ENCODE data around the gene HLCS.

Gene HLCS

DNA sequence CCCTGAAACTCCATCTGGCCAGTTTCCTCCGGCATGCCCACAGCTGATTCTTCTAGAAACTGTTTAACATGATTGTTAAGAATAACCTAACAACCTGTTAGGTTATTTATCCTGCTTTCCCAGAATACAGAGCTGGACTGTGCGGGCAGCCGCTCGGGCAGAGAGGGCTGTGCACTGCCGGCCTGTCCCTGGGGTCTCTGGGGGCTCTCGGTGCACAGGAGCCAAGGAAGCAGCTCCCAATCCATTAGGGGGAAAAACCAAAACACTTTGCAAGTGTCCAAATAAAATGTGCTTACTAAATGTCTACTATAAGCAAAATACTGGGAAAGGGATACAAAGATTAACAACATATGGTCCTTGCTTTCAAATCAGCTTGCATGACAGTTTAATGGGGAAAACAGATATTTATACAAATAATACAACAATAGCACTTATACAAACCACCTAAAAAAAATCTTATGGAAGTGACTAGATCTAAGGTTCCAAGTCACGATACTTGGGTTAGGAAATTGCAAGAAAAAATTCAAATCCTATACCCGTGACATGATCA, 50.7 kb downstream of the HLCS start:
- DNase-seq (ENCODE audit: low read depth in 2 of 2): no peak

DNA sequence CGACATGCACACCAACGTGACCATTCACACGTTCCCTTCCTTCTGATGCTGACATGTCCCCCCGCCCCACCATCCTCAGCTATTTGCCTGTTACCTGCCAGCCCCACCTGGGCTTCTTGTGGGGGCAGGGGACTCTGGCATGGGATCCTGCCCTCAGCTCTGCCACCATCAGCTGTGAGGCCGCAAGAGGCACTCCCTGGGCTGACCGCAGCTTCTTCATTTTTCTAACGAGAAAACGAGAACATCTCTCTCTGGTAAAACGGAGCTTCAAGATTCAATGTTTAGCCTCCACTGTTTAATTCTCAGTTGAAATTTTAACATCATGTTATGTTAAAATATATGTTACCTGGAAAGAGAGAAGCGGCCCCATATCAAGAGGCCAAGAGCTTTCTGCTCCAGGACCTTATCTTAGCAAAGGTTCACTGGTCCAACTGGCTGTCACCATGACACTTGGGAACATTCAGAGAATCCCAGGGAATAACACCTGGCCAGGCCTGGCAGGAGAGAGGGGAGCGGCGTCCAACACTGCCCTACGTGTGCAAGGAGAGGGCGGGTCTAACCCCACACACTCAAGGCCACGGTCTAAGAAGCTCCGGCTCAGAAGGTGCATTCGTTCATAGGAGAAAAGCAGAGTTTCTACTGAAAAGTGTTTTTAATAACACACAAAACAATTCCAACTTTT, 51.3 kb downstream of the HLCS start:
- no peak for DNase-seq (ENCODE audit: low read depth in 2 of 2)

DNA sequence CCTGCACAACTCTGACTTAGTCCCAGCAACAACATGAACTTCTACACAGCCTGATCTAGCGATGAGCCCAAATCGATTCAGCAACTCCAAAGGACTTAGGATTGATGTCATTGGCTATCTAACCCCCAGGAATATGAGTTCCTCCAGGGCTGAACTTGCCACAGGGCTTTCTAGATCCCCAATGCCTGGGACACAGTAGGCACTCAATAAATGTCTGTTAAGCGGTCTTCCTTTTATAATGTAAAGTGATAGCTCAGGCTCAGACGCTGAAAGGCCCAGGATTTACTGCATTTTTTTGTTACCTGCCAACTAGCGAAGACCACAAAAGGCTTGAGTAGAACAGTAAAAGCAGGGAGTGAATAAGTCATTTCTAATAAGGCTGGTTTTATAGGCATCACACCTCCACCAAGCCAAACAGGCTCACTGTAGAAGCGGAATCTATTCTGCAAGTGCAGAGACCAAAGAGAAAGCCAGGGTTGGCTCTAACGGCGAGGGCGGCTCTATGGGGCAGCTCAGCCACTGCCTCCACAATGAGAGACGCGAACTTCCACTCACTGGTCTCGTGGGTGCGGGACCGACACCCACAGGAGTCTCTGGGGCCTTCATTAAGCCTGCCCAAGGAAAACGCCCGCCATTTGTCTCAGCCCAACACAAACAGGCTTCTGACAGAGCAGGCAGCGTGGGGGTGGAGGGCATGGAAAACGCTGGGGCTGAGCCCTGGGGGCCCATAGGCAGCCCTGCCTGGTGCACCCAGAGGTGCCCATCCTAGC, 52.0 kb downstream of the HLCS start:
- no peak for DNase-seq (ENCODE audit: low read depth in 2 of 2)

DNA sequence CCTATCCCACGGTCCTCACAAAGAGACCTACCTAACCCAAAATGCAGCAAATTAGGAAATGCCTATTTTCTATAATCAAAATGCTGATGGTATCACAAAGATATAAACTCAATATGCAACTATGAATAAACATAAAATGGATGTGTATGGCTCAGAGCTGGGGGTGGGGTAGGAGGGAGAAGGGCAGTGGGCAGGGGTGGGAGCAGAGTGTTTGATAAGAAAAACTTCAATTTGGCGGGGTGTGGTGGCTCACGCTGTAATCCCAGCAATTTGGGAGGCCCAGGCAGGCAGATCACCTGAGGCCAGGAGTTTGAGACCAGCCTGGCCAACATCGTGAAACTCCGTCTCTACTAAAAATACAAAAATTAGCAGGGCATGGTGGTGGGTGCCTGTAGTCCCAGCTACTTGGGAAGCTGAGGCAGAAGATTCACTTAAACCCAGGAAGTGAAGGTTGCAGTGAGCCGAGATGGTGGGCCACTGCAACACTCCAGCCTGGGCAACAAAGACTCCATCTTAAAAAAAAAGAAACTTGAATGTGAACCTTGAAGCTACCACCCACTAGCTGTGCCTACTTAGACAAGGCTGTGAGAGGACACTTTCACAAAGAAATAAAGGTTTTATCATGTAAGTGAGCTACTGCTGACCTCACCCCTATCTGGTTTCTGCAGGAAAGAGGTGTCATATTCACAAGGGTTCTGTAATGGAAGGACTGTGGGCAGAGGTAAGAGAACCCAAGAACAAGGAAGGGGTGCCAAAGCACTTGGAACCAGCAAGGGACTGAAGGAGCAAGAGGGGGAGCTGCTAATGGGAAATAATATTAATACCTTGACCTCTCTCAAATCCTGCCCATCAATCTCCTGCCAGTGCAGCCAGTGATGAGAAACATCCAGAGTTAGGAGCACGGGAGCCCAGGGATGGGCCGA, 53.0 kb downstream of the HLCS start:
- no peak for DNase-seq (ENCODE audit: low read depth in 2 of 2)

GRCh38 chr21:36910581-36911307, 55.7 kb downstream of the HLCS start:
- no peak for DNase-seq (ENCODE audit: low read depth in 2 of 2)

DNA sequence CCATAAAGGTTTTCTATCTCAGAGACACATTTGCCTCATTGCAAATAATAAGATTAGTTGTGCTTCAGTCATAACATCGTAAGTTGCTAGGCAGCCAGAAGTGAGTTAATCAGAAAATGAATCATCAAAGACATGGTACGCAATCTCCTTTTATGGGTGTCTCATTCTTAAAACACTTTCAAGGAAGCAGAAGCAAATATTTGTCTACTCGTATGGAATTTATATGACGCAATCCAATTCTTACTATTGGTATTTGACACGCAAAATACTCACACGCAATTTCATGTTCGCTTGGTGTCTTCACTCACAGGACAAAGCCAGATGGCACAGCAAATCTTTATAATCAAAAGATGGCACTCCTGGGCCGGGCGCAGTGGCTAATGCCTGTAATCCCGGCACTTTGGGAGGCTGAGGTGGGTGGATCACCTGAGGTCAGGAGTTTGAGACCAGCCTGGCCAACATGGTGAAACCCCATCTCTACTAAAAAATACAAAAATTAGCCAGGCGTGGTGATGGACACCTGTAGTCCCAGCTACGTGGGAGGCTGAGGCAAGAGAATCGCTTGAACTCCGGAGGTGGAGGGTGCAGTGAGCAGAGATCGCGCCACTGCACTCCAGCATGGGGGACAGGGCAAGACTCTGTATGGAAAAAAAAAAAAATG, 56.4 kb downstream of the HLCS start:
- DNase-seq (ENCODE audit: low read depth in 2 of 2): no peak

DNA sequence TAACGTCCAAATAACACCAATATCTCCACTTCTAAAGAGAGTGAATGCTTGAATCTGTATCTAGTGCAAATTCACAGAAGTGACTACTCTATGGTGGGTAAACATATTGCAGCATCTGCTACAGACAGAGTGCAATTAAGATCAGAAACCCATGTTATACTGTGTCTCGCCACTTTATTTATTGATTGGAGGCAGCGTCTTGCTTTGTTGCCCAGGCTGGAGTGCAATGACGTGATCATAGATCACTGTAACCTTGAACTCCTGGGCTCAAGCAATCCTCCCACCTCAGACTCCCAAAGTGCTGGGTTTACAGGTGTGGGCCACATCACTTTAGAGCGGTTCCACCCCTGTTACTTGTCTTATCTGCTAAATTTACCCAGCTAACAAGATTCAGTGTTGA, 57.0 kb downstream of the HLCS start:
- DNase-seq (ENCODE audit: low read depth in 2 of 2): no peak

DNA sequence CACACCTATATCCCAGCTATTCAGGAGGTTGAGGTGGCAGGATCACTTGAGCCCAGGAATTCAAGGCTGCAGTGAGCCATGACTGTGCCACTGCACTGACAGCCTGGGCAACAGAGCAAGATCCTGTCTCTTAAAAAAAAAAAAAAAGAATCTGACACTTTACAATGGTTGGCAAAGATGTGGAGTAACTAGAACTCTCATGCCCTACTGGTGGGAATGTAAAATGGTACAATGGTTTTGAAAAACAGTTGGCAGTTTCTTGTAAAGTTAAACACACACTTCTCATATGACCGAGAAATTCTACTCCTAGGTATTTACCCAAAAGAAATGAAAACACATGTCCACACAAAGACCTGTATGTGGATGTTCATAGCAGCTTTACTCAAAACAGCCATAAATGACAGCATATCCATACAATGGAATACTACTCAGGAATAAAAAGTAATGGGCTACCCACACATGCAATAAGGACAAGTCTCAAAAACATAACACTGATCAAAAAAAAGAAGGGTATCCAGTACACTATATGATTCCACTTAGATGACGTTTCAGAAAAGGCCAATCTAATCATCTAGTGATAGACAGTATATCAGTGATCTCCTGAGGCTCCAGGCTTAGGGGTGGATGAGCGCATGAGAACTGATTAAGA, 58.1 kb downstream of the HLCS start:
- DNase-seq (ENCODE audit: low read depth in 2 of 2): no peak

DNA sequence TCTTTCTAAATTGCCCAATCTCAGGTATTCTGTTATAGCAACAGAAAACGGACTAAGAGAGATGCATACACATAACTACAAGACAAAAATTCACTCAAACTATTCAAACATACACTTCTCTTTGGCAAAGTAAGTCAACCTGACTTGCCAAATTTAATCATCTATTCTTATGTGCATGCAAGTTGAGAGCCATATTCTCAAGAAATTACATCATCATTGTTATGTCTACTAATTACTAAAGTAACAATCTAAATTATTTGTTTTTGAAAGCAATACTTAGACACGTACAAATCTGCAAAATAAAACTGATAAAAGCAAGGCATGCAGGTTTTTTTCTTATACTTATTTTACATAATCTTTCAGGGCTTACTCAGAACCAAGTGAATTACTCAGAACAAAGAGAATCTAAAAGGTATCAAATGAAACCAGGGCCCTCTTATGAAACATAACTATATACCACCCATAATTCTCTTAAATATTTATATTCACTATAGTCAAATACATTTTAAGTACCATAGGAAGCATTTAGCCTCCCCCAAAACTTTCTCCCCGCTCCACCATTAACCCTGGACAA, 62.3 kb downstream of the HLCS start:
- no peak for DNase-seq (ENCODE audit: low read depth in 2 of 2)

DNA sequence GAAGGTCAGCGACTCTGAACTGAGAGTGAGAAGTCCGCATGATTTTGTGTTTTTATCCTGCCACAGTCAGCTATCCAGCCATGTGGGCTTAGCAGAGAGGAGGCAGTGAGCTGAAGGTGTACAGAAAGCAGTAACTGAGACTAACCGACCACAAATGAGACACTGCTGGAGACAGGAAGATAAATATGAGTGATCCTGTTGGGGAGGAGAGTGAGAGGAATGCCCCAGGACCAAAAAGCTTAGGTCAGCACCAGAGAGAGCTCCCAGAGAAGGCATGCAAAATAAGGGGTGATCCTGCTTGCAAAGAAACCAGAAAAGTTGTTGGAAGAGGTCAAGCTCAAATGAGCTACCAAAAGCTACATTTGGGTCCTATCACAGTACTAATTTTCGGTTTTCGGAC, 63.7 kb downstream of the HLCS start:
- no peak for DNase-seq (ENCODE audit: low read depth in 2 of 2)

- no peak for DNase-seq (ENCODE audit: low read depth in 2 of 2)
These were observed 64.1 kb downstream of the HLCS start for GRCh38 chr21:36902331-36902730.

DNA sequence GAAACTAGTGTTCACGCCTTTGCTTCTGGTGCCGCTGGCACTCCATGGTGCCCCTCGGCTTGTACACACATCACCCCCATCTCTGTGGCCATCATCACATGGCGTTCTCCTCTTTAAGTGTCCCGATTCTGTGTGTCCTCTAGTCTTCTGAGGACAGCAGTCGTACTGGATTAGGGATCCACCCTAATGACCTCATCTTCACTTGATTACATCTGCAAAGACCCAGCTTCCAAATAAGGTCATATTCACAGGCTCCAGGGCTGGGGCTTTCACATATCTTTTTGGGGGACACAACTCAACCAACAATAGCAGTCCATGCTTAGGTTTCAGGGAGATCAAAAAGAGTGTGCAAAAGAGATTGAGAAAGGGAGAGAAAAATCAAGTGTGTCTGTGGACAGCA, 64.9 kb downstream of the HLCS start:
- DNase-seq (ENCODE audit: low read depth in 2 of 2): no peak

- no peak for DNase-seq (ENCODE audit: low read depth in 2 of 2)
These were observed 72.9 kb downstream of the HLCS start for GRCh38 chr21:36893581-36893980.

DNA sequence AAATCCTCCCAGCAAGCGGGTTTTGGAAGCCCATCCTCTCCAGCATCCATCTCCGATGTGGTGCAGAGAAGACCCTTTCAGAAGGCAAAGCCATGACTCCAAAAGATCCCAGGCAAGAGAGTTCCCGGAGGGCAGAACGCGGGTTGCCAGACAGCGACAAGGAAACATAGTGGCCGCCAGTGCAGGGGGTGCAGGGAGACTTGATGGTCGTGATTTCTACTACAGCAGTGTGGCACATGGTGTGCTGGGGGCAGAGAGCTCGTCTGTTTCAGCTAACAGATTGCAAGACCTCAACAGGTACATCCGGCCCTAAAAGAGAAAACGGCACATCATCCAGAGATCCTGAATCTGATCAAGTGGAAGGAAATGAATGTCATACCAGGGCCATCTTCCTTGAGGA, 74.3 kb downstream of the HLCS start:
- DNase-seq (ENCODE audit: low read depth in 2 of 2): no peak

DNA sequence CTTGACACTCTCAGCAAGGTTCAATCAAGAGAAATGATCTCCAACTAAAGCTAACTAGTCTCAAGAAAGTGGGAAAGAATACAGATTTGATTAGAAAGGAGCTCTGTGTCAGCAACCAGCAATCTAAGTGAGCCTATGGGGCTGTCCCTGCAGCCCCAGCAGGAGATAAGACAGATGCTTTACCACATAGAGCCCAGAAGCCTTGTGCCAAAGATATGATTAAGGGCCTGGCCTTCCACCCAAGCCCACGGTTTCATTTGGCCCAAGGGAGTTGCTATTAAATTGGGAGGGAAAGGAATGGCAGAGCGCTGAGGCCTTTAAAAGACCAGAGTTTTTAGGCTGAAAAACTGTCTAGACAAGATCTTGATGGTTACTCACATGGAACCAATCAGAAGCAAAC, 74.8 kb downstream of the HLCS start:
- DNase-seq (ENCODE audit: low read depth in 2 of 2): no peak

DNA sequence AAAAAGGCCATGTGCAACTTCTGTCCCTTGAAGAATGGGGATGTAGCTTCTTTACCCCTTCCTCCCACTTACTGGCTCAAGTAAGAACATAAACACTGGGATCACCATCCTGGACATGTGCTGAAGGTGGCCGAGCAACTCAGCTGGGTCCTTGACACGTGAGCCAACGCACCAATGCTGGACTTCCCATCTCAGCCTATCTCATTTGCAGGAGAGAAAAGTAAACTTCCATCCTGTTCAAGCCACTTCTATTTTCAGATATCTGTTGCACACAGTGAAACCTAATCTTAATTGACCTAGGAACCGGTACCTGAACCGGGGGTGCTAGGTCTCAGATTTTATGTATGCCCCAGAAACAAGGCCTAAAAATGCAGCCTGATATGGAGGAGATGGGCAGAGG, 75.3 kb downstream of the HLCS start:
- no peak for DNase-seq (ENCODE audit: low read depth in 2 of 2)

GRCh38 chr21:36890086-36890485, 76.4 kb downstream of the HLCS start:
- no peak for DNase-seq (ENCODE audit: low read depth in 2 of 2)

DNA sequence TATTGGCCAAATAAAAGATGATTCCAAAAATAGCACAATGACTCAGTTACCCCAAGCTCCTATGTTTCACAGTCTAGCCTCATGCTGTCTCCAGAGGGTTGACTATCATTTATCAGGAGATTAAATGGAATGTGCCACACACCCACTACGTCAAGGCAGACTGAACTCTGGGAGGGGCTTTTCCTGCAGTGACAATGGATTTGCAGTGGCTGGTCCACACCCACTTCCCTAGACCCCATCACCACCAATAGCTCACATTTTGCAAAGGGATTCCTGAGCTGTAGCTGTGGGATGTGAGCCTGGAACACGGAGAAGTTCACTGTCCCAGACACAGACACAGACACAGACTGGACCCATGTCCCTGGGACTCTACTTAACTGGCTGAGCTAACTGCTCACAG, 77.1 kb downstream of the HLCS start:
- no peak for DNase-seq (ENCODE audit: low read depth in 2 of 2)

DNA sequence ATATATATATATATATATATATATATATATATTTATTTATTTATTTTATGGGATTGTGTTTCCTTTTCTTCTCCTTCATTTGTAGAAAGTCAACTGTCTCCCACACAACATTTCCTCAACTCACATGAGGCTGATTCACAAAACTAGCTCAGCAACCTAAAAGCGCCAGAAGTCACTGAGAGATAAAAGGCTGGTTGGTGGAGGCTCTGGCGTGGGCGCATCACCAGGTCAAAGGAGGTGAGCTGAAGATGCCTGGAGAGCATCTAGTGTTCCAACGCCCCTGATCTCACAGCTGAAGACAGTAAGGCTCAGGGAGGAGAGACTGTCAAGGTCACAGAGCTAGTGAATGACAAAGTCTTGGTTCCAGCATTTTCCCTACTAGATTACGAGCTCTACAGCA, 78.0 kb downstream of the HLCS start:
- DNase-seq (ENCODE audit: low read depth in 2 of 2): no peak

- no peak for DNase-seq (ENCODE audit: low read depth in 2 of 2)
These were observed 78.5 kb downstream of the HLCS start for GRCh38 chr21:36887963-36888362.
